Measurements from ENCODE around the gene PCNT.
"Not testable (repeated sequence)": the region's sequence is repeated elsewhere in the genome, so short reads cannot be mapped to it uniquely, and the experiment has no call there.

PCNT gene

DNA sequence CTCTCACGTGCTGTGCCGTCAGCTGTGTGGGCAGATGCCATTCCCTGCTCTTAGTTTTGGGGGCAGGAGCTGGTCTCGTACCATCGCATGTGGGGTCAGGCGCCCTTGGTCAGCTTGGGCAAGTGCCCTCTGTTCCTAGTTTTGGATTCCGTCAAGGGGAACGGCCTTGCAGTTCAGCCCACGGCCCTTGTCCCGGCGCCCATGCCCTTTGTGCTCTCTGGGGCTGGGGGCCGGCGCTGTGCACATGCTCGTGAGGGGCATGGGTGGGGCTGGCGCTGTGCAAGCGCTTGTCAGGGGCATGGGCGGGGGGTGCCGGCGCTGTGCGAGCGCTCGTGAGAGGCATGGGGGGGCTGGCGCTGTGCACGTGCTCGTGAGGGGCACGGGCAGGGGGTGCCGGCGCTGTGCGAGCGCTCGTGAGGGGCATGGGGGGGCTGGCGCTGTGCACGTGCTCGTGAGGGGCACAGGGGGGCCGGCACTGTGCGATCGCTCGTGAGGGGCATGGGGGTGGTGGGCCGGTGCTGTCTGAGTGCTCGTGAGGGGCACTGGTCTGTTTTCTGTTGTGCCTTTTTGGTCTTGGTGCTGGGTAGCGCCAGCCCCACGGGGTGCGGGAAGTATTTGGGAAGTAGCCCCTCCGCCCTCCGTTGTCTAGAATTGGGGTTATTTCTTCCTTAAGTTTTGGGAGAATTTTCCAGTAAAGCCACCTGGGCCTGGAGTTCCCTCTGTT, 105.2 kb downstream of the PCNT start:
- no peak for DNase-seq

GRCh38 chr21:46429754-46430681, 106.1 kb downstream of the PCNT start:
- no peak for DNase-seq

DNA sequence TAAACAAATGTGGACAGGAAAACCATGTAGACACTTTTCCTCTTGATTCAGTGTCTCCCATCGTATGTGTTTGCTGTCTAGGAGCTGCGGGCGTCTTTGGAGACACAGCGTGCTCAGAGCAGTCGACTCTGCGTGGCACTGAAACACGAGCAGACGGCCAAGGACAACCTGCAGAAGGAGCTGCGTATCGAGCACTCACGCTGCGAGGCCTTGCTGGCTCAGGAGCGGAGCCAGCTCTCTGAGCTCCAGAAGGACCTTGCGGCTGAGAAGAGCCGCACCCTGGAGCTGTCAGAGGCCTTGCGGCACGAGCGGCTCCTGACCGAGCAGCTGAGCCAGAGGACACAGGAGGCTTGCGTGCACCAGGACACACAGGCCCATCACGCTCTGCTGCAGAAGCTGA, 107.5 kb downstream of the PCNT start:
- DNase-seq = no peak

GRCh38 chr21:46431884-46432488, 108.0 kb downstream of the PCNT start:
- DNase-seq = no peak

GRCh38 chr21:46433116-46433515, 109.2 kb downstream of the PCNT start:
- DNase-seq = not testable (repeated sequence)

- DNase-seq = no peak
Measured at GRCh38 chr21:46434322-46434958, 110.5 kb downstream of the PCNT start.

DNA sequence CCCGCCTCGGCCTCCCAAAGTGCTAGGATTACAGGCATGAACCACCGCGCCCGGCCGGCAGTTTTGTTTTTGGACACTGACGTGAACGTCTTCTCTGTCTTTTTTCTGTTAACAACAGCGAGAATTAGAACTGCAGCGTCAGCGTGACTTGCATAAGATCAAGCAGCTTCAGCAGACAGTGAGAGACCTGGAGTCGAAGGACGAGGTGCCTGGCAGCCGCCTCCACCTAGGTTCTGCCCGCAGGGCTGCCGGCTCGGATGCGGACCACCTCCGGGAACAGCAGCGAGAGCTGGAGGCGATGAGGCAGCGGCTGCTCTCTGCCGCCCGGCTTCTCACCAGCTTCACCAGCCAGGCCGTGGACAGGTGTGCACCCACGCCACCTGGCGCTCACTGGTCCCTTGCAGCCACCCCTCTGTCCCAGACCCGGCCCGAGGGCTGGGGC, 111.9 kb downstream of the PCNT start:
- DNase-seq = no peak

DNA sequence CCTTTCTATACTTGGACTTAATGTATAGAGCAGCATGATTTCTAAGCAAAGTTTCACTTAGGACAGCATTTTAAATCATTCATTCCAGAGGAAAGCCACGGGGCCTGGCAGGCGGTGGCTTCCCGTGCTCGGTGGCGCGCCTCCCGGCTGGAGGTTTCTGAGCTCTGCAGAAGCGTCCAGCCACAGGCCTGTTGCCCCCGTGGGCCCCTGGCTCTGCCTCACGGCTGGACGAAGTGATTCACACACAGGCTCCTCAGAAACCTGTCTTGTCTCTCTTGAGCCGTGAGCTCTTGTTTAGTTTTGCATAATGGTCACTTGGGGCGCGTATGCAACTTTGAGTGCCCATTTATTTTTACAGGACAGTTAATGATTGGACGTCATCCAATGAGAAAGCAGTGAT, 112.7 kb downstream of the PCNT start:
- no peak for DNase-seq

GRCh38 chr21:46437096-46437498, 113.1 kb downstream of the PCNT start:
- no peak for DNase-seq

- no peak for DNase-seq
Measured at GRCh38 chr21:46437511-46437910, 113.6 kb downstream of the PCNT start.

DNA sequence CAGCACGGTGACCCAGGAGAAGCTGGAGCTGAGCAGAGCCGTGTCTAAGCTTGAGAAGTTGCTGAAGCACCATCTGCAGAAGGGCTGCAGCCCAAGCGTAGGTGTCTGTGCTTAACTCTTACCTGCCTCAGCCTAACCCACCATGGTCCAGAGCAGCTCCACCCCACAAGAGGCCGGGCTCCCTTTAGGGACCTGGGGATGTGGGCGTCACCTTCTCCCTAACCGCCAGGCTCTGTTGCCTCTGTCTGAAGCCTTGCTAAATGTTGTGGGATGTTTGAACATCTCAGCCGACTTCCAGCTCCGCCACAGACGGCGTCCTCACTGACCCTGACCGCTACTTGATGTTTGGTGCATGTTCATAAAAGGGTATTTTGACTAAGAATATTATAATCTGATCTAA, 114.3 kb downstream of the PCNT start:
- DNase-seq = no peak

GRCh38 chr21:46439906-46440305, 116.0 kb downstream of the PCNT start:
- DNase-seq = no peak

DNA sequence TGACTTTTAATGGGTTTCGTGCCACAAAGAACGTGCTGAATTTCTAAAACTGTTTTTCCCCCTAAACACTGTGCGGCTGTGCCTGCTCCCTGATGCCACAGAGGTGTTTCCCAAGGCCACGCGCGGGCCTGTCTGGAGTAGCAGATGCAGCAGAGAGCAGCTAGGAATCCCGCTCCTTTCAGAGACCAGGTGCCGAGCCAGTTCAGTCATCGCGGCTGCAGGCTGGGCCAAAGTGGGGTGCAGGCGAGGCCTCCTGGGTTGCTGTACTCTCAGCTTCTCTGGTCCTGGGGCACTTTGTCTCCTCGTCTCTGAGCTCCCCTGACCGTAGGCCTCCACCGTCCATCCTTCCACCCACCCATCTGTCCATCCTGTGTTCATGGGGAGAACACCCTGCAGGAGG, 117.4 kb downstream of the PCNT start:
- DNase-seq = no peak

GRCh38 chr21:46441961-46442498, 118.1 kb downstream of the PCNT start:
- DNase-seq = no peak

DNA sequence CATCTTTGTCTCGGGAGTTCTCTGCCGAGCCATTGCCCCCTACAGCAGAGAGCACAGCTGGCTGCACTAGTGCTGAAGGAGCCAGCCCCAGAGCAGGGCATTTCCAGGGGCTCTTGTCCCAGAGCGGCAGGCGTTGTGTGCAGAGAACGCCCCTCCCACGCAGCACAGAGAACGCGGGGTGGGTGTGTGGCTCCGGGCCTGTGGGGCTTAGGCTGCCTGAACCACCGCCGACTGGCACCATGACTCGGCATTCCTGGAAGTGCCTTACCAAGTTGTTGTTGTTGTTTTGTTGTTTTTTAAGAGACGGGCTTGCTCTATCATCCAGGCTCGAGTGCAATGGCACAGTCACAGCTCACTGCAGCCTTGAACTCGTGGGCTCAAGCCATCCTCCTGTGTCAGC, 119.0 kb downstream of the PCNT start:
- DNase-seq = no peak

GRCh38 chr21:46443910-46444309, 120.0 kb downstream of the PCNT start:
- no peak for DNase-seq

DNA sequence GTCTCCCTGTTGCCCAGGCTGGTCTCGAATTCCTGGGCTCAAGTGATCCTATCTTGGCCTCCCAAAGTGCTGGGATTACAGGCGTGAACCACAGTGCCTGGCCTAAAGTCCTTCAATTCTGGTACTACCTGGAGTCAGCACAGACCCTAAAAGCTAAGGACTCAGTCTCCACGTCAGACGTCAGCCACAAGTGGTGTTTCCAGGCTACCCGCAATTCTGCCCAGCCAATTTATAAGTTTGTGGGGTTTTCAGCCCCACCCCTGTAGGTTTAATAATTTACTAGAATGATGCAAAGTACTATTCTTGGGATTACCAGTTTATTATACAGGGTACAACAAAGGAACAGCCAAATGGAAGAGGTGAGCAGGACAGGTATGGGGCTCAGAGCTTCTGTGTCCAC, 124.2 kb downstream of the PCNT start:
- no peak for DNase-seq

GRCh38 chr21:46448855-46449254, 124.9 kb downstream of the PCNT start:
- DNase-seq = not testable (repeated sequence)

DNA sequence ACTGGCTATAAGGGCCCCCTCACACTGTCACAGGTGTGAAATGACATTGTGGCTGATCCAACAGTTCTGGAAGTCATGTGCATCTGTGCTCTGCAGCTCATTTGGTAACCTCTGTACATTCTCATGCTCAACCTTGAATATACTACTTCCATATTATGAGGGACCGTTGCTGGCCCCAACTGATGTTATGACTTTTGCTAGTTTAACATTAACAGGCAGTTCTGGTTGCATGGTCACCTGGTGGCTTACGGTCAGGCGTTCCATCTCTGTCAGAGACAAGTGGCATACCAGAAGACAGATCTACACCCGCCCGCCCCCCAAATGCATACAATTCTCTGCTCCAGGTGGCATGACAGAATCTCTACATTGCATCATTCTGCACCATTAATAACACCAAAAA, 128.8 kb downstream of the PCNT start:
- no peak for DNase-seq

DNA sequence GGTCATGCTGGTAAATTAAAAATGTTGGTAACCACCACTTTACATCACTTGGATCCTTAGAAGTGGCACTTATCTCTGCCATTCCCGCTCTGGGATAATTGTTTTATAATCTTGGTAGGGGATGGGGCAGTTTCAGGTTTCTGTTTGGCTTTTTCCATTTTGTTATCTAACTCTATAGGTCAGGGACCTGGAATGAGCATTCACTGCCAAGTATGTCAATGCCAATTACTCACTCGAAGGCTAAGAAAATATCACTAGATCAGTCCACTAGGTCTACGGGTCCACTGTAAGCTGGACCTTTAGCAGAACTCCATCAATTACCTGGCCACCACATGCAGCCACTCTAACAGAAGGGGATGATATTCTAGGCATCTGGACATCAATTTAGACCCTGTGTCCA, 130.2 kb downstream of the PCNT start:
- DNase-seq = no peak

- DNase-seq = no peak
Measured at GRCh38 chr21:46454634-46455390, 130.9 kb downstream of the PCNT start.
